ENCODE measurements around the gene MLIP.
"Not testable (repeated sequence)": the region's sequence is repeated elsewhere in the genome, so short reads cannot be mapped to it uniquely, and the experiment has no call there.

The MLIP gene

DNA sequence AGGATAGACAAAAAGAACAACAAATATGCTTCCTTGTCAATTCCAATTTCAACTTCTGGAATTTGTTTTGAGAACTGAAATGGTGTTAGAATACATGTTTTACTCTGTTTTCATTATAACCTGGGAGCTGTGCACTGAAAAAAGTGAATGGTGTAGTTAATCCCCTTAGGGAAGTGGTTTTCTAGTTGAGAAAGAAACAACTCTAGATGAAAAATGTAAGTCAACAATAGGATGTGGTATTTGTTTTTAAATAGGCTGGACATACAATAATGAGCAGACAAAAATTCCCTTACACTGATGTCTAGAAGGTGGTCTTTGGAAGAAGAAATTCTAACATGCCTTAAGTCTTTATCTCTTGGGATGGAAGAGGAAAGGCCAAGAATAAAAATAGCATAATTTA lies 137.1 kb downstream of the MLIP start:
- H3K27me3 ChIP-seq (ENCODE audit: insufficient read depth, low read length): no peaks in the 10 kb centered on the region
- no peaks in the 10 kb centered on the region for H3K79me2 ChIP-seq (ENCODE audit: control insufficient read depth, insufficient read depth, low read length, unreplicated experiment)
- no peak overlapping the region for H3K27ac ChIP-seq (ENCODE audit: low read depth, low read length)
- H3K4me1 ChIP-seq (ENCODE audit: control insufficient read depth, insufficient read depth, low read length, unreplicated experiment): no peaks in the 10 kb centered on the region
- no peaks in the 10 kb centered on the region for H3K36me3 ChIP-seq (ENCODE audit: insufficient read depth, low read length)
- no peak overlapping the region for H2AFZ ChIP-seq (ENCODE audit: low read length, unreplicated experiment)
- H3K4me3 ChIP-seq (ENCODE audit: low read depth, low read length): no peak overlapping the region

DNA sequence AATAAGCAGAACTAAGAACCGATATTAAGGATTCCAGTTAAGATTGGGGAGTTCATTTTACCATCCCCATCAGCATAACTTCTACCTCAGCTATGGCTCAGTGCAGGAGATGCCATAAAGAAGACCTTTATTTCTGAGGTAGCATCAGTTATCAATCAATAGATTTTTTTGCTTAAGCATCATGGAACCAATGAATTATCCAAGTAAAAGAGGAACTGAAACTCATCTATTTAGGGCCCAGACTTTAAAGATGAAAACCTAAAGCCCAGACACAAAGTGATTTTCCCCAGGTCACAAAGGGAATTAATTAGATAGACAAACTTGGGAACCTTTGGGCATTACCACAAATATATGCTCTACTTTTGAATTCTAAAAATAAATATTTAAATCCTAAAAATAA lies 137.8 kb downstream of the MLIP start:
- Histone ChIP-seq H3K4me1 (ENCODE audit: control insufficient read depth, insufficient read depth, low read length, unreplicated experiment) (no peaks in the 10 kb centered on the region), H2AFZ (ENCODE audit: low read length, unreplicated experiment) (no peak overlapping the region), H3K4me3 (ENCODE audit: low read depth, low read length) (no peak overlapping the region), H3K27me3 (ENCODE audit: insufficient read depth, low read length) (no peaks in the 10 kb centered on the region), H3K79me2 (ENCODE audit: control insufficient read depth, insufficient read depth, low read length, unreplicated experiment) (no peaks in the 10 kb centered on the region), H3K36me3 (ENCODE audit: insufficient read depth, low read length) (no peaks in the 10 kb centered on the region), H3K27ac (ENCODE audit: low read depth, low read length) (no peak overlapping the region)

DNA sequence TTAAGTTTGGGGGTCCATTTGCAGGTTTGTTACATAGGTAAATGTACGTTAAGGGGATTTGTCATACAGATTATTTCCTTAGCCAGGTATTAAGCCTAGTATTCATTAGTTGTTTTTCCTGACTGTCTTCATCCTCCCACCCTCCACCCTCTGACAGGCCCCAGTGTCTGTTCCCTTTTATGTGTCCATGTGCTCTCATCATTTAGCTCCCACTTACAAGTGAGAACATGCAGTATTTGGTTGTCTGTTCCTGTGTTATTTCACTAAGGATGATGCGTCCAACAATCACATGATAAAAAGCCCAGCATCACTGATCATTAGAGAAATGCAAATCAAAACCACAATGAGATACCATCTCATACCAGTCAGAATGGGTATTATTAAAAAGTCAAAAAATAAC lies 138.6 kb downstream of the MLIP start:
- H3K79me2 ChIP-seq (ENCODE audit: control insufficient read depth, insufficient read depth, low read length, unreplicated experiment); H3K36me3 ChIP-seq (ENCODE audit: insufficient read depth, low read length); H3K4me3 ChIP-seq (ENCODE audit: low read depth, low read length); H3K27me3 ChIP-seq (ENCODE audit: insufficient read depth, low read length); H2AFZ ChIP-seq (ENCODE audit: low read length, unreplicated experiment); H3K4me1 ChIP-seq (ENCODE audit: control insufficient read depth, insufficient read depth, low read length, unreplicated experiment); H3K27ac ChIP-seq (ENCODE audit: low read depth, low read length): not testable (repeated sequence)

DNA sequence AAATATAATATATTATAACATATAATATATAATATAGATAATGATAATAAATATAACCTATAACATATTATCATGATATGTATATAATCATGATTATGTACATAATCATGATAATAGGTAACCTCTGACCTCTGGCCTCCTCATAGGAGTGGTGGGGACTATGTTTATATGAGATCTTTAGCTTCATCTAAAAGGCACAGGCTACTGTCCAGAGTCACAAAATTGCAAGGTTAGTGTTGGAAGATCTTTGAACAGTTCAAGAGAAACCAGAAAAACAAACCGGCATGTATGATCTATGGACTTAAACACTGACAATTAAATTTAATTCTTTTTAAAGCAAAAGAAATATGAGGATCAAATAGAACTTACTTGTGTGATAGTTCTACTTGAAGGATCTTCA lies 141.3 kb downstream of the MLIP start:
- no peaks in the 10 kb centered on the region for H3K36me3 ChIP-seq (ENCODE audit: insufficient read depth, low read length)
- no peak overlapping the region for H3K27ac ChIP-seq (ENCODE audit: low read depth, low read length)
- no peaks in the 10 kb centered on the region for H3K79me2 ChIP-seq (ENCODE audit: control insufficient read depth, insufficient read depth, low read length, unreplicated experiment)
- no peaks in the 10 kb centered on the region for H3K27me3 ChIP-seq (ENCODE audit: insufficient read depth, low read length)
- no peak overlapping the region for H3K4me3 ChIP-seq (ENCODE audit: low read depth, low read length)
- H2AFZ ChIP-seq (ENCODE audit: low read length, unreplicated experiment): no peak overlapping the region
- no peaks in the 10 kb centered on the region for H3K4me1 ChIP-seq (ENCODE audit: control insufficient read depth, insufficient read depth, low read length, unreplicated experiment)

DNA sequence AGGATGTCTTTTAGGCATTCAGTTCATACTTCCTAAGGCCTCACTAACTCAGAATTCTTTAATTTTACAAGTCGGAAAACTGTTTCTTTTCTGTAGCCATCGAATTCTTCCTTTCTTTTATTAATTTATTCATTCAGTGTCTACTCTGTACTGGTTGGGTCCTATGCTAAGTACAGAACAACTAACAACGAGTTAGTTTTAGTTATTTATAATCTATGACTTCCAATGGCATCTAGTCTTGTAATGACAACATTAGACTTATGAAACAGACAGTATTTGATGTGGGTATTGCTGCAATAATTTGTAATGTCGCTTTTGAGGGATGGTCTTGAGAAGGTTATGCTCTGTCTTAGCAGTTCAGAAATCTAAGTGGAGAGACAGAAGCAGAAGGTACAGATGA lies 141.7 kb downstream of the MLIP start:
- no peak overlapping the region for H2AFZ ChIP-seq (ENCODE audit: low read length, unreplicated experiment)
- no peaks in the 10 kb centered on the region for H3K27me3 ChIP-seq (ENCODE audit: insufficient read depth, low read length)
- H3K36me3 ChIP-seq (ENCODE audit: insufficient read depth, low read length): no peaks in the 10 kb centered on the region
- no peak overlapping the region for H3K27ac ChIP-seq (ENCODE audit: low read depth, low read length)
- H3K79me2 ChIP-seq (ENCODE audit: control insufficient read depth, insufficient read depth, low read length, unreplicated experiment): no peaks in the 10 kb centered on the region
- no peak overlapping the region for H3K4me3 ChIP-seq (ENCODE audit: low read depth, low read length)
- H3K4me1 ChIP-seq (ENCODE audit: control insufficient read depth, insufficient read depth, low read length, unreplicated experiment): no peaks in the 10 kb centered on the region

DNA sequence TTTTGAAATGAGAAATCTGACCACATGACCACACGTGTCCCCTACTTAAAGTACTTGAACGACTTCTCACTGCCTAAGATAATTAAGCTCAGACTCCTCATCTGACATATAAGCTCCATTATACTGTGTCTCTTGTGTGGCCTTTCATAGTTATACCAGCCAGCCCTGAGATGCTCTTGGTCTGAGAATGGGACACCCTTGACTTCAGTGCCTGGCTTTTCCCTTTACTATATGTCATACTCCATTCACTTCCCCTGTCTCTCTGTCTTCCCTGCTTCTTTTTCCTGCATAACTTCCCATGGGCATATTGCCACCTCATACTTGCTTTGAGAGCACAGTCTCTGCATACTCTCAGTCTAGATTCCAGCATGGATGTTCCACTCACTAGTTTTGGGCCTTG lies 143.6 kb downstream of the MLIP start:
- no peaks in the 10 kb centered on the region for H3K4me1 ChIP-seq (ENCODE audit: control insufficient read depth, insufficient read depth, low read length, unreplicated experiment)
- no peaks in the 10 kb centered on the region for H3K79me2 ChIP-seq (ENCODE audit: control insufficient read depth, insufficient read depth, low read length, unreplicated experiment)
- H3K27ac ChIP-seq (ENCODE audit: low read depth, low read length): no peak overlapping the region
- H2AFZ ChIP-seq (ENCODE audit: low read length, unreplicated experiment): no peak overlapping the region
- no peak overlapping the region for H3K4me3 ChIP-seq (ENCODE audit: low read depth, low read length)
- H3K27me3 ChIP-seq (ENCODE audit: insufficient read depth, low read length): no peaks in the 10 kb centered on the region
- H3K36me3 ChIP-seq (ENCODE audit: insufficient read depth, low read length): no peaks in the 10 kb centered on the region

DNA sequence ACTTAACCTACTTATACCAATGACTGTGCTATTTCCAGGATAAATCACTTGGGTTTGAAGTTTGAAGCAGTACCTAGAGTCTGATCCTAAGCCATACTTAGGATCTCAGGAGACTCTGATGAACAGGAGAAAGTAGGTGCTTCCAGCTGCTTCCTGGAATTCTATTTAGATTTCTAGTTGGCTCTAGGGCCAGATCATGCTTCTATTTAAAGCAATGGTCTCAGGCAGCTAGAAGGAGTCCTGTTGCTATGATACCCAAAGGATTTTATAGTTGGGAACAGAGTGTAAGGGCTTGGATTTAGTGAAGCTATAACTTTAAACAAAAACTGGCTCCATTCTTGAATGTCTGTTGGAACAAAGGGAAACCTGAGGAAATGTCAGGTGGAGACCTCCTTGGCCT lies 144.6 kb downstream of the MLIP start:
- H3K27ac ChIP-seq (ENCODE audit: low read depth, low read length): no peak overlapping the region
- no peak overlapping the region for H3K4me3 ChIP-seq (ENCODE audit: low read depth, low read length)
- no peaks in the 10 kb centered on the region for H3K27me3 ChIP-seq (ENCODE audit: insufficient read depth, low read length)
- no peaks in the 10 kb centered on the region for H3K4me1 ChIP-seq (ENCODE audit: control insufficient read depth, insufficient read depth, low read length, unreplicated experiment)
- no peaks in the 10 kb centered on the region for H3K79me2 ChIP-seq (ENCODE audit: control insufficient read depth, insufficient read depth, low read length, unreplicated experiment)
- H2AFZ ChIP-seq (ENCODE audit: low read length, unreplicated experiment): no peak overlapping the region
- no peaks in the 10 kb centered on the region for H3K36me3 ChIP-seq (ENCODE audit: insufficient read depth, low read length)

DNA sequence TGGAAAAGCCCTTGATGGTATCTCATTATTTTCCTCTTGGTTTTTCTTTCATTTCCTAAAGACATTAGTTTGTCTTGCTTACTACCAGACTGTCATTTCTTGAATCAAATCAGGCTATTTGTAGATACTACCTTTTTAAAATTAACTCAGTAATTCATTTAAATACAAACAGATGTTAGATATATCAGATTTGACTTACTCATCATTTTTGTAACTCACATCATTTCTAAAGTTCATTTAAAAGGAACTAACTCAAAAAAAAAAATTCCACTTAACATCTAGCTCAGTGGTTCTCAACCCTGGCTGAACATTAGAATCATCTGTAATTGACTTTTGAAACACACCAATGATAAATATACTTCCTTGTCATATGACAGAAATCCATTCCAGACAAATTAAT lies 148.8 kb downstream of the MLIP start:
- Histone ChIP-seq H3K79me2 (ENCODE audit: control insufficient read depth, insufficient read depth, low read length, unreplicated experiment) (no peaks in the 10 kb centered on the region), H2AFZ (ENCODE audit: low read length, unreplicated experiment) (peak overlapping the region; percentile 71), H3K36me3 (ENCODE audit: insufficient read depth, low read length) (no peaks in the 10 kb centered on the region), H3K27ac (ENCODE audit: low read depth, low read length) (no peak overlapping the region), H3K4me1 (ENCODE audit: control insufficient read depth, insufficient read depth, low read length, unreplicated experiment) (peaks cover 5% of the 10 kb centered on the region), H3K27me3 (ENCODE audit: insufficient read depth, low read length) (no peaks in the 10 kb centered on the region), H3K4me3 (ENCODE audit: low read depth, low read length) (0 out of 2 replicates have a peak overlapping the region, but pooled peaks have one; percentile 8)

DNA sequence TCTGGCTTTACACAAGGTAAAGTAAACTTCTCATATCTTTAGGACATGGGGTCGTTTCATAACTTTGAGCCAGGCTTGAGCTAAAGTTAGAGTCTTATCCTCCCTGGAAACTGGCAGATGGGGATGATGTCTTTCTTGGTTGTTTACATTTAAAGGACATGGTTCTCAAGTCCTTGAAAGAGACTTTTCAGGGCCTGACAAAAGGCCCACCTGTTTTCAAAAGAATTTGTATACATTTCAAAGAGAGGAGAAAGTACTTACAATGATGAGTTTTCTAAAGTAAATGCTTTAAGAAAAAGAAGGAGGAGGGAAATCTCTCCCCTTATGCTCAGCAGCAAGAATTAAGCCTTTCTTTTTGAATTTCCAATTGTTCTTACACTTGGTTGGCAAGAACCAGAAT lies 151.3 kb downstream of the MLIP start:
- Histone ChIP-seq H3K27ac (ENCODE audit: low read depth, low read length) (no peak overlapping the region), H3K4me3 (ENCODE audit: low read depth, low read length) (no peak overlapping the region), H3K79me2 (ENCODE audit: control insufficient read depth, insufficient read depth, low read length, unreplicated experiment) (no peaks in the 10 kb centered on the region), H3K36me3 (ENCODE audit: insufficient read depth, low read length) (no peaks in the 10 kb centered on the region), H3K4me1 (ENCODE audit: control insufficient read depth, insufficient read depth, low read length, unreplicated experiment) (peaks cover 5% of the 10 kb centered on the region), H2AFZ (ENCODE audit: low read length, unreplicated experiment) (no peak overlapping the region), H3K27me3 (ENCODE audit: insufficient read depth, low read length) (no peaks in the 10 kb centered on the region)

DNA sequence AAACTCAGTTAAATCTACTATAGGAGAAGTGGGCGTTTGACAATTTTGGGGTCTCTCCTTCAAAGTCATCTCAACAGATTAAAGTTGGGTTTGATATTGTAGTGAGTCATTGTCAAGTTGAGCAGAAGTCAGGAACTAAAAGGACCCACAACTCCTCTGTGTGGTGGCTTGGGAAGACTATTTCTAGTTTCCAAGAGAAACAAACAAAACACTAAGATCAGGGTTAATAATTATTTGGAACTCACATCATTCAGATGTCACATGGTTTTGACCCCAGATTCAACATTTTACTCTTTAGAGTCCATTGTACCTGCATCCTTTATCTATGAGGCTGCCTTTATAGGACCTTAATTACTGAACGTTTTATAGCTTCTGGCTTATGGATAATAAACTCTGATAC lies 151.7 kb downstream of the MLIP start:
- peaks cover 5% of the 10 kb centered on the region for H3K4me1 ChIP-seq (ENCODE audit: control insufficient read depth, insufficient read depth, low read length, unreplicated experiment)
- H3K36me3 ChIP-seq (ENCODE audit: insufficient read depth, low read length): no peaks in the 10 kb centered on the region
- no peak overlapping the region for H3K4me3 ChIP-seq (ENCODE audit: low read depth, low read length)
- H3K79me2 ChIP-seq (ENCODE audit: control insufficient read depth, insufficient read depth, low read length, unreplicated experiment): no peaks in the 10 kb centered on the region
- H2AFZ ChIP-seq (ENCODE audit: low read length, unreplicated experiment): no peak overlapping the region
- no peak overlapping the region for H3K27ac ChIP-seq (ENCODE audit: low read depth, low read length)
- no peaks in the 10 kb centered on the region for H3K27me3 ChIP-seq (ENCODE audit: insufficient read depth, low read length)

DNA sequence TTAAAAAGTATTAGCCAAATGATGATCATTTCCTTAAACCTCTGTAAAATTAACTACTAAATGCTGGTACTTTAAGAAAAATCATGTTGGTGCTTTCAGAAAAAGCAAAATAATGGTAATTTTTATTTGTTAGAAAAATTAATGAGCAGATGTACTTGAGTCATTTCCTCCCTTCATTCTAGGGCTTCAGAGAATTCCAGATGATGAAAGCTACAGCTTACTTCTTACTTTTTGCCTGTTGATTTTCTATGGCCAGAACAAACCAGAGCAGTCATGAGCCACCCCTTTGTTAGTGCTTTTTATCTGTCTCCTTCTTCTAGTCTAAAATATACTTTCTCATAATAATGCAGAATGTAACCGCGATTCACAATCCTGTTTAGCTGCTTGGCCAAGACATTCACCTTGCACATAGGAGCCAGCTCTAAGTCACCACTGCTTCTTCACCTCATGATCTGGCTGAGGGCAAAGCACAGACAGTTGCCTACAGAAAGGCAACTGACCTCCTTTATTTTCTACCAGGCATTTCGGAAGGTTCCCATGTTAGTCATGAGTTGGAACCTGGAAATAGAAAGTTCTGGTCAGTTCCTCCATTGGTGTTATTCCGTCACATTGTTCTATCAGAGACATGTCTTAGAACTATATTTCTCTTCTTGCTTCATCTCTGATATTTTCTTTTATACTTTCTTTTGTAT lies 153.5 kb downstream of the MLIP start:
- Histone ChIP-seq H3K4me3 (ENCODE audit: low read depth, low read length) (no peak overlapping the region), H3K27me3 (ENCODE audit: insufficient read depth, low read length) (no peaks in the 10 kb centered on the region), H3K36me3 (ENCODE audit: insufficient read depth, low read length) (no peaks in the 10 kb centered on the region), H3K79me2 (ENCODE audit: control insufficient read depth, insufficient read depth, low read length, unreplicated experiment) (no peaks in the 10 kb centered on the region), H3K4me1 (ENCODE audit: control insufficient read depth, insufficient read depth, low read length, unreplicated experiment) (peaks cover 5% of the 10 kb centered on the region), H2AFZ (ENCODE audit: low read length, unreplicated experiment) (no peak overlapping the region), H3K27ac (ENCODE audit: low read depth, low read length) (no peak overlapping the region)

Measured in ACC112 (cell line).